H1 (cell line): ENCODE data around the gene MAST2. TPM values are rescaled to one million over a fixed set of nuclear protein-coding genes. Genes with fewer than 3 reads are reported as not detected.

Experiments used
- ASH2L ChIP-seq: fragments of 200-600, 300-600 bp; sonication (generic); IDR thresholded peaks from one replicate; pipeline ENCODE4 v1.7.1; 2017; ENCODE audit warnings: low read length
- CEBPB ChIP-seq: IDR thresholded peaks from 2 replicates; pipeline ENCODE4 v1.6.1; 2012; ENCODE audit warnings: low read depth, low read length
- CHD7 ChIP-seq: fragments of 300-600 bp; sonication (generic); IDR thresholded peaks from 2 replicates; pipeline ENCODE4 v1.7.1; 2012; ENCODE audit warnings: low read length, moderate library complexity, mild to moderate bottlenecking, inconsistent platforms; ENCODE audit not compliant: insufficient replicate concordance
- JUN ChIP-seq: IDR thresholded peaks from 2 replicates; pipeline ENCODE4 v1.6.1; 2011; ENCODE audit warnings: low read depth, mild to moderate bottlenecking, improper control_type of control experiment, low read length
- JUND ChIP-seq: IDR thresholded peaks from 2 replicates; pipeline ENCODE4 v1.6.1; 2011; ENCODE audit warnings: mild to moderate bottlenecking, improper control_type of control experiment, low read length
- polyA plus RNA-seq, 7 experiments: library from polyadenylated mRNA; depleted of rRNA in 3 of 7; stranded (reverse) in 5 of 7; unstranded in 2 of 7; fragments of >200 nt in 5 of 7; fragments of 200-250 nt in 2 of 7; gene quantifications; 1 replicate in 5 of 7; 2 replicates in 1 of 7; 4 replicates in 1 of 7; pipeline versions ENCODE4 v1.2.1 to v1.2.3, GENCODE V29; 2011 to 2013; ENCODE audit warnings: missing spikeins in 2 of 7, mixed read lengths in 2 of 7
- total RNA-seq: library from RNA; stranded (reverse); fragmentation: NEBNext Ultra II Directional; extraction: Animal tissue kit (Norgen Biotek cat#: 25700); gene quantifications from 2 replicates; pipeline ENCODE4 v1.2.1, GENCODE V29; 2021
- TF ChIP-seq, protein P1 (sequence below): IDR thresholded peaks from 2 replicates; pipeline ENCODE4 v1.6.1; 2012; ENCODE audit warnings: inconsistent platforms

The MAST2 gene
- total and polyA plus RNA-seq, 2 of the 8 experiments (the other 6 are each of a cell fraction or from before 2014, with no cell fraction given), result 20.5 to 35.4 TPM

DNA sequence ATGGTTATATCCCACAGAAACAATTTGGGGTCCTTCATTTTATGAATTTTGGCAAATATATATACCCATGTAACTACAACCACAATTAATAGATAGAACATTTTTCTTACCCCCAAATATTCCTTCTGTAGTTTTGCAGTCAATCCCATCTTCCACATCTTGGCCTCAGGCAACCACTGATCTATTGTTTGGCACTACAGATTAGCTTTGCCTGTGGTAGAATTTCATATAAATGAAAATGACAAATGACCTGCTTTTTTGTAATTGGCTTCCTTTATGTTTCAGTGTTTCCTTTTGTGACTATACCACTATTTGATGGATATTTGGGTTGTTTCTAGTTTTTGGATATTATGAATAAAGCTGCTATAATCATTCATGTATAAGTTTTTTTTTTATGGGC is 91.5 kb downstream of the MAST2 start (continued):
- TF ChIP-seq CHD7, result no peak
- TF ChIP-seq JUN, result no peak
- TF ChIP-seq JUND, result no peak
- no peak for TF ChIP-seq ASH2L
- TF ChIP-seq, protein P1, sequence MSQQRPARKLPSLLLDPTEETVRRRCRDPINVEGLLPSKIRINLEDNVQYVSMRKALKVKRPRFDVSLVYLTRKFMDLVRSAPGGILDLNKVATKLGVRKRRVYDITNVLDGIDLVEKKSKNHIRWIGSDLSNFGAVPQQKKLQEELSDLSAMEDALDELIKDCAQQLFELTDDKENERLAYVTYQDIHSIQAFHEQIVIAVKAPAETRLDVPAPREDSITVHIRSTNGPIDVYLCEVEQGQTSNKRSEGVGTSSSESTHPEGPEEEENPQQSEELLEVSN, result no peak
- no peak for TF ChIP-seq CEBPB
